Measurements from ENCODE around the gene AGT. TPM values are rescaled to one million over a fixed set of nuclear protein-coding genes. Genes with fewer than 3 reads are reported as not detected.

AGT gene
- total RNA-seq, 1 experiment from 2014 or later = 1.0 TPM

Other genes with a start within 250 kb of the AGT start
- 30.9 to 32.0 TPM (median 31.1 TPM) in 3 replicates for gene COG2, start 71.6 kb downstream of the AGT start, total RNA-seq (2021)
- 0.16 TPM in 1 of 3 replicates, not detected in the others for gene CAPN9, start 33.3 kb upstream of the AGT start, total RNA-seq (2021)
- 23.4 to 26.9 TPM (median 25.4 TPM) in 3 replicates for gene C1orf198, start 154.4 kb upstream of the AGT start, total RNA-seq (2021)